T-cell (primary cell): ENCODE measurements around the gene FADS6. TPM values are rescaled to one million over a fixed set of nuclear protein-coding genes. Genes with fewer than 3 reads are reported as not detected.

Experiments used
- ATAC-seq, 4 experiments: fragments of 200-7000 bp in 3 of 4; fragments of 150-1000 bp in 1 of 4; cut with Tn5 transposase; replicated peaks in 1 of 4; 1 replicate in 3 of 4; 2 replicates in 1 of 4; pipeline ENCODE4 v1.10.0; 2021; ENCODE audit warnings: moderate library complexity in 3 of 4, mild to moderate bottlenecking in 2 of 4, moderate number of reproducible peaks in 1 of 4
- CTCF ChIA-PET, 2 donors: fragments of 300-600 bp; sonication (Branson Sonifier 250); formaldehyde crosslinking; loops; one replicate each; lab custom pipeline; 2022; ENCODE audit warnings: antibody characterized with exemption in 2 of 2; lab: Charles Lee
- POLR2A ChIA-PET, 2 donors: fragments of 300-600 bp; sonication (Branson Sonifier 250); formaldehyde crosslinking; loops; one replicate each; lab custom pipeline; 2022; ENCODE audit warnings: antibody characterized with exemption in 2 of 2; lab: Charles Lee
- DNase-seq, 35 experiments: peaks; one replicate each; pipeline versions ENCODE4 v3.0.0 to v3.0.0-alpha.2; 2013 to 2023
- H3K27ac ChIP-seq: one replicate; pipeline ENCODE4 v1.5.1; 2013; ENCODE audit warnings: low read length
- H3K27me3 ChIP-seq, 2 experiments: replicated peaks in 1 of 2; 1 replicate in 1 of 2; 2 replicates in 1 of 2; pipeline versions ENCODE4 v1.6.1 to v1.7.0; 2013; ENCODE audit warnings: low read length in 1 of 2, mixed read lengths in 1 of 2; ENCODE audit not compliant: control insufficient read depth in 2 of 2, insufficient read depth in 2 of 2; ENCODE audit errors: extremely low read depth in 1 of 2
- H3K36me3 ChIP-seq, 2 donors: 1 replicate in 1 of 2; 2 replicates in 1 of 2; pipeline versions ENCODE4 v1.6.1 to v1.7.0; 2013; ENCODE audit warnings: low read length in 1 of 2; ENCODE audit not compliant: control insufficient read depth in 2 of 2, insufficient read depth in 1 of 2; ENCODE audit errors: extremely low read depth in 1 of 2
- H3K4me1 ChIP-seq, 2 experiments: 1 replicate in 1 of 2; 2 replicates in 1 of 2; pipeline versions ENCODE4 v1.6.1 to v1.7.0; 2013; ENCODE audit warnings: low read length in 2 of 2, mixed read lengths in 1 of 2; ENCODE audit not compliant: insufficient read depth in 2 of 2, control insufficient read depth in 1 of 2; ENCODE audit errors: extremely low read depth in 1 of 2
- H3K4me3 ChIP-seq, 2 donors: 1 replicate in 1 of 2; 2 replicates in 1 of 2; pipeline versions ENCODE4 v1.5.1 to v1.7.0; 2013; ENCODE audit warnings: mild to moderate bottlenecking in 2 of 2, low read length in 1 of 2, moderate library complexity in 1 of 2; ENCODE audit not compliant: control insufficient read depth in 1 of 2; ENCODE audit errors: extremely low read depth in 1 of 2
- H3K9me3 ChIP-seq: 2 replicates; pipeline ENCODE4 v1.7.0; 2013
- H3K27ac Mint-ChIP-seq, 2 donors: one replicate each; pipeline ENCODE4 v1.8.0; 2020 to 2021; ENCODE audit warnings: mild to moderate bottlenecking in 2 of 2, mixed read lengths in 2 of 2
- H3K27me3 Mint-ChIP-seq, 2 donors: one replicate each; pipeline ENCODE4 v1.8.0; 2021 to 2022; ENCODE audit warnings: mixed read lengths in 2 of 2
- H3K36me3 Mint-ChIP-seq: one replicate; pipeline ENCODE4 v1.8.0; 2021; ENCODE audit warnings: mixed read lengths
- H3K4me1 Mint-ChIP-seq, 3 donors: one replicate each; pipeline ENCODE4 v1.8.0; 2020 to 2022; ENCODE audit warnings: mixed read lengths in 3 of 3, mild to moderate bottlenecking in 1 of 3
- H3K4me3 Mint-ChIP-seq, 3 donors: one replicate each; pipeline ENCODE4 v1.8.0; 2020 to 2022; ENCODE audit warnings: mild to moderate bottlenecking in 3 of 3, mixed read lengths in 3 of 3, moderate library complexity in 3 of 3
- H3K9me3 Mint-ChIP-seq, 3 donors: one replicate each; pipeline ENCODE4 v1.8.0; 2020 to 2022; ENCODE audit warnings: mixed read lengths in 3 of 3
- whole genome bisulfite sequencing: methylation state at CpG from one replicate; pipeline ENCODE4 v1.1.5; 2013; ENCODE audit warnings: missing lambda C conversion rate; ENCODE audit not compliant: insufficient coverage; 5-methylcytosine and 5-hydroxymethylcytosine counted together
- total RNA-seq, 35 experiments: library from RNA in 6 of 35; stranded (reverse) in 6 of 35; fragments of 120-200 nt in 1 of 35; gene quantifications; one replicate each; pipeline versions ENCODE4 v1.2.1 to v1.2.4 and lab custom pipeline; 2013 to 2026

Gene FADS6
- total RNA-seq, 5 donors from 2014 or later (not counting 1 experiment from before 2014, with no cell fraction given): not detected

- Mint-ChIP-seq H3K27ac (no peak overlapping the region), H3K4me3 (no peak overlapping the region), H3K27me3 (no peaks in the 10 kb centered on the region), H3K9me3 (no peaks in the 10 kb centered on the region), H3K4me1 (no peaks in the 10 kb centered on the region), H3K36me3 (peaks cover 42% of the 10 kb centered on the region)
- no peaks in the 10 kb centered on the region for H3K27me3 ChIP-seq
- WGBS: 67% methylated on average over 13 of the region's 16 CpGs
- H3K9me3 ChIP-seq: no peaks in the 10 kb centered on the region
- ATAC-seq: no peak
- no peaks in the 10 kb centered on the region for H3K4me1 ChIP-seq
- ChIA-PET POLR2A (no interaction called here), CTCF (interaction anchor here in 1 of 2 donors (0.6 kb wide), 1 partner anchor 31 kb away, joined by 3 read pairs; no protein-coding TSS in a partner anchor)
- no peak overlapping the region for H3K4me3 ChIP-seq
- peak in 1 of 35 experiments; percentile 27 for DNase-seq
- H3K27ac ChIP-seq: no peak overlapping the region
- peaks cover 19 to 41% of the 10 kb centered on the region in 2 donors for H3K36me3 ChIP-seq
Observed at GRCh38 chr17:74833501-74834377, 59.7 kb downstream of the FADS6 start.

GRCh38 chr17:74832421-74832820 is 61.0 kb downstream of the FADS6 start:
- H3K27me3 ChIP-seq: no peaks in the 10 kb centered on the region
- H3K27ac ChIP-seq: no peak overlapping the region
- no peak overlapping the region for H3K4me3 ChIP-seq
- Mint-ChIP-seq H3K27ac (no peak overlapping the region), H3K4me3 (no peak overlapping the region), H3K9me3 (no peaks in the 10 kb centered on the region), H3K27me3 (no peaks in the 10 kb centered on the region), H3K36me3 (peaks cover 44% of the 10 kb centered on the region), H3K4me1 (no peaks in the 10 kb centered on the region)
- POLR2A ChIA-PET: no interaction called here
- DNase-seq: no peak
- peaks cover 19 to 38% of the 10 kb centered on the region in 2 donors for H3K36me3 ChIP-seq
- no peak for ATAC-seq
- 81% methylated on average over 9 of the region's 9 CpGs for WGBS
- CTCF ChIA-PET: interaction anchor here in 1 of 2 donors (0.7 kb wide), 1 partner anchor 117 kb away, joined by 8 read pairs; no protein-coding TSS in a partner anchor
- H3K9me3 ChIP-seq: no peaks in the 10 kb centered on the region
- no peaks in the 10 kb centered on the region for H3K4me1 ChIP-seq

- no peak overlapping the region for H3K4me3 ChIP-seq
- H3K27me3 Mint-ChIP-seq: no peaks in the 10 kb centered on the region
- no peak overlapping the region for H3K4me3 Mint-ChIP-seq
- H3K27ac ChIP-seq: no peak overlapping the region
- H3K9me3 Mint-ChIP-seq: no peaks in the 10 kb centered on the region
- peaks cover 13 to 33% of the 10 kb centered on the region in 2 donors for H3K36me3 ChIP-seq
- ChIA-PET CTCF (interaction anchor here in 1 of 2 donors (0.6 to 0.7 kb wide), 2 partner anchors 30 to 118 kb away, joined by 3 to 8 read pairs; no protein-coding TSS in a partner anchor), POLR2A (no interaction called here)
- H3K27me3 ChIP-seq: no peaks in the 10 kb centered on the region
- no peak for DNase-seq
- ATAC-seq: no peak
- no peaks in the 10 kb centered on the region for H3K4me1 Mint-ChIP-seq
- H3K27ac Mint-ChIP-seq: no peak overlapping the region
- peaks cover 41% of the 10 kb centered on the region for H3K36me3 Mint-ChIP-seq
- no peaks in the 10 kb centered on the region for H3K9me3 ChIP-seq
- no peaks in the 10 kb centered on the region for H3K4me1 ChIP-seq
- 92% methylated on average over 16 of the region's 22 CpGs for WGBS
Observed at GRCh38 chr17:74831444-74832146, 61.8 kb downstream of the FADS6 start.

GRCh38 chr17:74830861-74831260 is 62.6 kb downstream of the FADS6 start:
- POLR2A ChIA-PET: no interaction called here
- H3K27ac ChIP-seq: no peak overlapping the region
- H3K27me3 ChIP-seq: no peaks in the 10 kb centered on the region
- peaks cover 35% of the 10 kb centered on the region for H3K36me3 Mint-ChIP-seq
- no peaks in the 10 kb centered on the region for H3K27me3 Mint-ChIP-seq
- no peak overlapping the region for H3K4me3 Mint-ChIP-seq
- H3K9me3 ChIP-seq: no peaks in the 10 kb centered on the region
- 93% methylated on average over 18 of the region's 19 CpGs for WGBS
- CTCF ChIA-PET: interaction anchor here in 1 of 2 donors (0.6 kb wide), 1 partner anchor 31 kb away, joined by 3 read pairs; no protein-coding TSS in a partner anchor
- no peaks in the 10 kb centered on the region for H3K4me1 ChIP-seq
- DNase-seq (no peak), ATAC-seq (no peak)
- no peaks in the 10 kb centered on the region for H3K4me1 Mint-ChIP-seq
- peaks cover 13 to 32% of the 10 kb centered on the region in 2 donors for H3K36me3 ChIP-seq
- no peaks in the 10 kb centered on the region for H3K9me3 Mint-ChIP-seq
- no peak overlapping the region for H3K27ac Mint-ChIP-seq
- H3K4me3 ChIP-seq: no peak overlapping the region

- Mint-ChIP-seq H3K4me3 (no peak overlapping the region), H3K36me3 (peaks cover 42% of the 10 kb centered on the region), H3K27ac (no peak overlapping the region), H3K27me3 (no peaks in the 10 kb centered on the region), H3K4me1 (no peaks in the 10 kb centered on the region), H3K9me3 (no peaks in the 10 kb centered on the region)
- Histone ChIP-seq H3K36me3 (peaks cover 21 to 43% of the 10 kb centered on the region in 2 donors), H3K4me1 (no peaks in the 10 kb centered on the region), H3K9me3 (no peaks in the 10 kb centered on the region), H3K27ac (no peak overlapping the region), H3K27me3 (no peaks in the 10 kb centered on the region), H3K4me3 (no peak overlapping the region)
- DNase-seq: no peak
- WGBS: 100% methylated on average over 9 of the region's 11 CpGs
- POLR2A ChIA-PET: no interaction called here
- no peak for ATAC-seq
- CTCF ChIA-PET: no interaction called here
Observed at GRCh38 chr17:74827800-74828199, 65.6 kb downstream of the FADS6 start.
